Left ventricle myocardium inferior (tissue), 1 donor: ENCODE results near the gene AKAP6. TPM values are rescaled to one million over a fixed set of nuclear protein-coding genes. Genes with fewer than 3 reads are reported as not detected.

Experiments
- DNase-seq: peaks from one replicate; pipeline ENCODE4 v3.0.0-alpha.2; 2020
- H3K27ac ChIP-seq: fragments of 200-600 bp; replicated peaks from 2 replicates; pipeline ENCODE4 v1.8.0; 2021
- H3K27me3 ChIP-seq: fragments of 200-600 bp; 2 replicates; pipeline ENCODE4 v1.8.0; 2021; ENCODE audit warnings: low read depth
- H3K36me3 ChIP-seq: fragments of 200-600 bp; 2 replicates; pipeline ENCODE4 v1.8.0; 2021
- H3K4me1 ChIP-seq: fragments of 200-600 bp; 2 replicates; pipeline ENCODE4 v1.8.0; 2021
- H3K4me3 ChIP-seq: fragments of 200-600 bp; 2 replicates; pipeline ENCODE4 v1.8.0; 2021; ENCODE audit warnings: mild to moderate bottlenecking, moderate library complexity
- H3K9me3 ChIP-seq: fragments of 200-600 bp; replicated peaks from 2 replicates; pipeline ENCODE4 v1.8.0; 2021
- intact Hi-C: fragments of 100-400 bp; cut with micrococcal nuclease; formaldehyde crosslinking; loops from one replicate; pipeline ENCODE4 v1.11.0; 2022
- total RNA-seq: library from RNA; stranded (reverse); fragmentation: NEBNext Ultra II Directional; extraction: Animal tissue kit (Norgen Biotek cat#: 25700); gene quantifications from one replicate; pipeline ENCODE4 v1.2.1, GENCODE V29; 2021
- TF ChIP-seq, protein P1 (sequence below): fragments of 200-600 bp; IDR thresholded peaks from 2 replicates; pipeline ENCODE4 v1.8.0; 2021; ENCODE audit warnings: antibody characterized with exemption, mild to moderate bottlenecking, borderline replicate concordance
- donor health status: DM: no; HTN: yes; CAD: no; lungs with severe emphysema.

Gene AKAP6
- total RNA-seq, 1 donor from 2014 or later = 218 TPM

DNA sequence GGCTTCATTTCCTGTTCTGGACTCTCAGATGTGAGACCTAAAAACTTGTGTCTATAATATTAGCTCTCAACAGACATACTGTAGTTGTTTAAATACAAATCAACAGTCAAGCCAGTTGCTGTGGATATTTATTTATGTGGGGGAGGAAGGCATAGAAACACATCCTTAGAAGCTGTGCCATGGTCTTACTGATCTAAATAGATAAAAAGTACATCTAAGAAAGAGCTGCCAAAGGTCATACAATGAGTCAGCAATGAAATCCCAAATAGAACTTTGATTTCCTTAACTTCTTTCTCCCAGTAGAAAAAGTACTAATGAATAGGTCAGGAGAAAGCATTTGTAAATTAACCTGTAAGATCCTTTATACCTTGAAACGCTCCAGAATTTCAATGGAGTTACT lies 185.1 kb downstream of the AKAP6 start:
- intact Hi-C loops = no loop called here
- no peak for DNase-seq
- peaks cover 77% of the 10 kb centered on the region for H3K4me1 ChIP-seq
- H3K27me3 ChIP-seq = no peaks in the 10 kb centered on the region
- no peak overlapping the region for H3K4me3 ChIP-seq
- no peaks in the 10 kb centered on the region for H3K36me3 ChIP-seq
- peak overlapping the region; percentile 90 for H3K27ac ChIP-seq
- no peaks in the 10 kb centered on the region for H3K9me3 ChIP-seq
- TF ChIP-seq, protein P1, sequence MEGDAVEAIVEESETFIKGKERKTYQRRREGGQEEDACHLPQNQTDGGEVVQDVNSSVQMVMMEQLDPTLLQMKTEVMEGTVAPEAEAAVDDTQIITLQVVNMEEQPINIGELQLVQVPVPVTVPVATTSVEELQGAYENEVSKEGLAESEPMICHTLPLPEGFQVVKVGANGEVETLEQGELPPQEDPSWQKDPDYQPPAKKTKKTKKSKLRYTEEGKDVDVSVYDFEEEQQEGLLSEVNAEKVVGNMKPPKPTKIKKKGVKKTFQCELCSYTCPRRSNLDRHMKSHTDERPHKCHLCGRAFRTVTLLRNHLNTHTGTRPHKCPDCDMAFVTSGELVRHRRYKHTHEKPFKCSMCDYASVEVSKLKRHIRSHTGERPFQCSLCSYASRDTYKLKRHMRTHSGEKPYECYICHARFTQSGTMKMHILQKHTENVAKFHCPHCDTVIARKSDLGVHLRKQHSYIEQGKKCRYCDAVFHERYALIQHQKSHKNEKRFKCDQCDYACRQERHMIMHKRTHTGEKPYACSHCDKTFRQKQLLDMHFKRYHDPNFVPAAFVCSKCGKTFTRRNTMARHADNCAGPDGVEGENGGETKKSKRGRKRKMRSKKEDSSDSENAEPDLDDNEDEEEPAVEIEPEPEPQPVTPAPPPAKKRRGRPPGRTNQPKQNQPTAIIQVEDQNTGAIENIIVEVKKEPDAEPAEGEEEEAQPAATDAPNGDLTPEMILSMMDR = no peak

DNA sequence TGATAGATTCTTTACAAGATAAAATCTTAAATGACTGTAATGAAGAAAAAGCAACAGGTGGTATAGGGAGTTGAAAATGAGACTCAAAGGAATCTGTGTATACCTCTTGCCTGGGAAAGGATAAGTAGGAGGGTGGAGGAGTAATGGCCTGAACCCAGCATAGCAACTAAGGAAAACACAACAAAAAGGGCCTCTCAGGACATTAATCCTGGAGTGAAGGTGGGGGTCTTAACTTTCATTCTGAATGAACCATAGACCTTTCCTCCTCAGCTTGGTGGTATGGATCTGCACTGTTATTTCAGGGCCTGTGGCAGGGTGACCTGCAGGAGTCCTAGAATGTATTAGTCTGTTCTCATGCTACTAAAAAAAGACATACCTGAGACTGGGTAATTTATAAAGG lies 185.6 kb downstream of the AKAP6 start:
- Histone ChIP-seq H3K36me3 (no peaks in the 10 kb centered on the region), H3K9me3 (no peaks in the 10 kb centered on the region), H3K4me1 (peaks cover 73% of the 10 kb centered on the region), H3K27me3 (no peaks in the 10 kb centered on the region), H3K27ac (peak overlapping the region; percentile 90), H3K4me3 (no peak overlapping the region)
- intact Hi-C loops = no loop called here
- no peak for DNase-seq
- TF ChIP-seq, protein P1 = no peak

DNA sequence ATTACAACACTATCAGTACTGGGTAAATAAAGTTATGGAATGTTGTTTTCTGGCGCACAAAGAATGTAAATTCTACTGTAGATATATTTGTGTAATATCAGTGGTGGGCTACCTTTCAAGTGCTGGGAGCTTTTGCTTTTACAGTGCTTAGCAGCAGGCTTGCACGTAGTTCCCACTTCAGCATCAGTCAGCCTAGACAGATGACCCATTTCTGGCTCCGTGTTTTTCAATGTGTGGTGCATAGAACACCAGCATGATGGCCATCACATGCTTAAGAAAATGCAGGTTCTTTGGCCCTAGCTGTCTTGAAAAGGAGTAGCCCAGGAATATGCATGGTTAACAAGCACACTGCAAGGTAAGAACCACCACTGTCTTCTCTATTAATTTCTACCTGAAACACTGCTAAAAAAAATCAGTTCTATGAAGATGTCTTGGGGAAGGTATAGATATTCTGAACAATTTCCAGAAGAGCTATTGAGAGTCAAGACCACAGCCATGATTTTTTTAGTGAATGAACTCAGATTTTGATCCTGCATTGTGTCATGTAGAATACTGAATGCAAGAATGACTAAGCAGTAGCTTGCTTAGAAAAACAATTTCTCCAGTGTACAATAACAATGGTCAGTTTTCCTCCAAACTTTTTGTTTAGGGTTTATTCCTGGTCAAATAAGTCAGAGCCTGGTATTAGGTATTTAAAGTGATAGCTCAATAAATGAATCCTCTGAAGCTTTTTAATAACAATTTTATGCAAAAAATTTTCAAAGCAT lies 195.7 kb downstream of the AKAP6 start:
- intact Hi-C loops = no loop called here

DNA sequence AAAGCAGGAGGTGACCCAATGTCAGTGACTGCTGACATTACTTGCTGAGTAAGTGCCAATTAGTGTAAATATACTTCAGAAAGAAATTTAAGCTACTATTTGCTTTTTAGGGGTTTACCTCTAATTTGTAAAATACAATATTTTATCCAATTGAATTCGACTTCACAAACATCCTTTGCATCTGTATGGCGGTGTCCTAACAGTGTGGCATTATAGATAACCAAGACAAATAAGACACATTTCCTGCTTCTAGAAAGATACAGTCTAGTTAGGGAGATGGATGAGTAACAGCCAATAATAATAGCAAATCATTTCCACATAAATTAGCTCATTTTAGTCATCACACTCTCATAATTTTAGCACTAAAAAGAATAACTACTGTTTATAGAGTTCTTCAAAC lies 196.5 kb downstream of the AKAP6 start:
- intact Hi-C loops = no loop called here
- Histone ChIP-seq H3K36me3 (no peaks in the 10 kb centered on the region), H3K27ac (peak overlapping the region; percentile 48), H3K9me3 (no peaks in the 10 kb centered on the region), H3K4me1 (peaks cover 39% of the 10 kb centered on the region), H3K27me3 (no peaks in the 10 kb centered on the region), H3K4me3 (no peak overlapping the region)
- TF ChIP-seq, protein P1 = no peak
- DNase-seq = no peak

More for the DNA sequence above, 195.7 kb downstream of the AKAP6 start:
- H3K9me3 ChIP-seq = no peaks in the 10 kb centered on the region
- peak overlapping the region; percentile 48 for H3K27ac ChIP-seq
- peaks cover 33% of the 10 kb centered on the region for H3K4me1 ChIP-seq
- TF ChIP-seq, protein P1 = no peak
- no peaks in the 10 kb centered on the region for H3K27me3 ChIP-seq
- DNase-seq = no peak
- no peak overlapping the region for H3K4me3 ChIP-seq
- H3K36me3 ChIP-seq = no peaks in the 10 kb centered on the region

DNA sequence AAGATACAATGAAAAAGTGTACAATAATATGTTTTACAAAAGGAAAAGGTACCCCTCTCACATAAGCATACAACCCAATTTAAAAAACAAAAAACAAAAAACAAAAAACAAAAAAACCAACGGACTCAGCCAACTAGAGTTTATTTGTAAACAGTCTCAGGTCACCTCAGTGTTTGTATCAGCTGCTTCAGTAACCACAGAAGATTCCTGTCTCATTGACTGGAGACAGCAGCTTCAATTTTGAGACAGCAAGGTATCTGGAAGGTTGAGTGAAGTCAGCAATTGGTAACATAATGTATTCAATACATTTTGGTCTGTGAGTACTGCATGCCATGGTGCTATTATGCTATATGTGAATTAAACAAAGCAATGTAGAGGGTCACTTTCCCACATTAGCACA lies 201.7 kb downstream of the AKAP6 start:
- Histone ChIP-seq H3K27me3 (no peaks in the 10 kb centered on the region), H3K9me3 (no peaks in the 10 kb centered on the region), H3K4me3 (no peak overlapping the region), H3K36me3 (no peaks in the 10 kb centered on the region), H3K4me1 (peaks cover 67% of the 10 kb centered on the region), H3K27ac (no peak overlapping the region)
- intact Hi-C loops = no loop called here
- TF ChIP-seq, protein P1 = no peak
- no peak for DNase-seq
